22Rv1 (cell line): ENCODE results near the gene TMEM138.

ENCODE experiments used
- ZFX ChIP-seq: fragments of 450-650 bp; IDR thresholded peaks from 2 replicates; pipeline ENCODE4 v1.6.1; 2017; ENCODE audit warnings: antibody characterized with exemption, borderline replicate concordance
- TF ChIP-seq, protein P1 (sequence below): fragments of 450-650 bp; IDR thresholded peaks from 2 replicates; pipeline ENCODE4 v1.5.1; 2017; ENCODE audit warnings: mild to moderate bottlenecking

DNA sequence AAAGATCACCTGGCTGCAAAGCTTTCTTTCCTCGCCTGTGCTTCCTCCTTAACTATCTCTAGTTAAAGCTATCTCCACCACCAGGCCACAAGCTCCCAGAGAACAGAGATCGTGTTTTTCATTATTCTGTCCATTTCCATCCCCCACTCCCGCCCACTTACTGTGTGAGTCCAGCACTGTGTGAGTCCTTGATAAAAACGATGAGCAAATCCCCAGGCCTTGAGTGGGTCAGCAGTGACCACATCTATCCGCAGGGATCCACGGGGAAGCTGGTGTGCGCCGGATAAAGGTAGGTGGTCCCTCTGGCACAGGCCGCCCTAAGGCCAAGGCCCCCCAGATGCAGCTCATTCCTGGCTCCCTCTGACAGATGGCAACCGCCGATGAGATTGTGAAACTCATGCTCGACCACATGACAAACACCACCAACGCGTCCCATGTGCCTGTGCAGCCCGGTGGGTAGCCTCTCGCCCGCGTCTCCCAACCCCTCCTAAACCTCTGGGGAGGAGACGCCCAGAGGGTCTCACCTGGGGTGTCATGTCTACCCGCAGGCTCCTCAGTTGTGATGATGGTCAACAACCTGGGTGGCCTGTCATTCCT lies 19.9 kb upstream of the TMEM138 start:
- TF ChIP-seq, protein P1, sequence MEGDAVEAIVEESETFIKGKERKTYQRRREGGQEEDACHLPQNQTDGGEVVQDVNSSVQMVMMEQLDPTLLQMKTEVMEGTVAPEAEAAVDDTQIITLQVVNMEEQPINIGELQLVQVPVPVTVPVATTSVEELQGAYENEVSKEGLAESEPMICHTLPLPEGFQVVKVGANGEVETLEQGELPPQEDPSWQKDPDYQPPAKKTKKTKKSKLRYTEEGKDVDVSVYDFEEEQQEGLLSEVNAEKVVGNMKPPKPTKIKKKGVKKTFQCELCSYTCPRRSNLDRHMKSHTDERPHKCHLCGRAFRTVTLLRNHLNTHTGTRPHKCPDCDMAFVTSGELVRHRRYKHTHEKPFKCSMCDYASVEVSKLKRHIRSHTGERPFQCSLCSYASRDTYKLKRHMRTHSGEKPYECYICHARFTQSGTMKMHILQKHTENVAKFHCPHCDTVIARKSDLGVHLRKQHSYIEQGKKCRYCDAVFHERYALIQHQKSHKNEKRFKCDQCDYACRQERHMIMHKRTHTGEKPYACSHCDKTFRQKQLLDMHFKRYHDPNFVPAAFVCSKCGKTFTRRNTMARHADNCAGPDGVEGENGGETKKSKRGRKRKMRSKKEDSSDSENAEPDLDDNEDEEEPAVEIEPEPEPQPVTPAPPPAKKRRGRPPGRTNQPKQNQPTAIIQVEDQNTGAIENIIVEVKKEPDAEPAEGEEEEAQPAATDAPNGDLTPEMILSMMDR: no peak
- no peak for TF ChIP-seq ZFX
